Neural cell (in vitro differentiated cells): ENCODE measurements around the gene LRRC55. TPM values are rescaled to one million over a fixed set of nuclear protein-coding genes. Genes with fewer than 3 reads are reported as not detected.

Experiments used
- H2AFZ ChIP-seq: fragments of 200-600, 300-800 bp; sonication (generic), shearing (Covaris generic); 2 replicates; pipeline ENCODE4 v1.6.0; 2014; ENCODE audit warnings: low read depth, mild to moderate bottlenecking, antibody characterized with exemption, low read length, moderate library complexity
- H3F3A ChIP-seq: fragments of 200-600 bp; shearing (Covaris generic); 2 replicates; pipeline ENCODE4 v1.6.1; 2016; ENCODE audit warnings: mild to moderate bottlenecking, moderate library complexity, mixed read lengths, antibody characterized with exemption, low read length; ENCODE audit not compliant: insufficient read depth, poor library complexity, severe bottlenecking
- H3K27ac ChIP-seq: fragments of 200-600, 300-800 bp; sonication (generic), shearing (Covaris generic); 2 replicates; pipeline ENCODE4 v1.5.1; 2014; ENCODE audit warnings: mild to moderate bottlenecking, low read length, moderate library complexity
- H3K27me3 ChIP-seq: fragments of 300-800, 200-600 bp; sonication (generic), shearing (Covaris generic); 2 replicates; pipeline ENCODE4 v1.6.0; 2014; ENCODE audit warnings: mild to moderate bottlenecking, low read depth, low read length, moderate library complexity; ENCODE audit not compliant: insufficient read depth
- H3K36me3 ChIP-seq: fragments of 300-800, 200-600 bp; sonication (generic), shearing (Covaris generic); 2 replicates; pipeline ENCODE4 v1.5.1; 2014; ENCODE audit warnings: mild to moderate bottlenecking, antibody characterized with exemption, low read length, moderate library complexity; ENCODE audit not compliant: insufficient read depth
- H3K4me2 ChIP-seq: fragments of 300-800, 200-600 bp; sonication (generic), shearing (Covaris generic); 2 replicates; pipeline ENCODE4 v1.6.0; 2014; ENCODE audit warnings: mild to moderate bottlenecking, low read length
- H3K4me3 ChIP-seq: fragments of 300-800, 200-600 bp; sonication (generic), shearing (Covaris generic); 2 replicates; pipeline ENCODE4 v1.5.1; 2014; ENCODE audit warnings: mild to moderate bottlenecking, low read length, moderate library complexity
- H3K79me2 ChIP-seq: fragments of 200-600 bp; shearing (Covaris generic); replicated peaks from 2 replicates; pipeline ENCODE4 v1.6.0; 2014; ENCODE audit warnings: mild to moderate bottlenecking, low read length, moderate library complexity; ENCODE audit not compliant: insufficient read depth
- H3K9ac ChIP-seq: fragments of 300-800, 200-600 bp; sonication (generic), shearing (Covaris generic); 2 replicates; pipeline ENCODE4 v1.6.1; 2016; ENCODE audit warnings: mild to moderate bottlenecking, low read length, mixed read lengths
- H3K9me2 ChIP-seq: fragments of 200-600 bp; shearing (Covaris generic); 2 replicates; pipeline ENCODE4 v1.6.1; 2016; ENCODE audit warnings: mild to moderate bottlenecking, low read length, mixed read lengths; ENCODE audit not compliant: insufficient read depth
- H3K9me3 ChIP-seq: fragments of 200-600, 300-800 bp; sonication (generic), shearing (Covaris generic); 2 replicates; pipeline ENCODE4 v1.6.1; 2016; ENCODE audit warnings: mild to moderate bottlenecking, mixed run types, low read length, moderate library complexity, mixed read lengths
- H4K20me1 ChIP-seq: fragments of 200-600 bp; shearing (Covaris generic); 2 replicates; pipeline ENCODE4 v1.6.1; 2016; ENCODE audit warnings: mild to moderate bottlenecking, mixed run types; ENCODE audit not compliant: insufficient read depth
- EP300 ChIP-seq: fragments of 450-650 bp; conservative IDR thresholded peaks from 2 replicates; pipeline ENCODE4 v1.6.1; 2014; ENCODE audit warnings: antibody characterized with exemption, mild to moderate bottlenecking, moderate library complexity; ENCODE audit not compliant: poor library complexity, severe bottlenecking
- EZH2 ChIP-seq: fragments of 200-600, 300-800 bp; shearing (Covaris generic), sonication (generic); IDR thresholded peaks from 2 replicates; pipeline ENCODE4 v1.6.1; 2014; ENCODE audit warnings: antibody characterized with exemption, low read length, borderline replicate concordance, mild to moderate bottlenecking; ENCODE audit not compliant: insufficient read depth, poor library complexity, severe bottlenecking
- MXI1 ChIP-seq: fragments of 450-650 bp; conservative IDR thresholded peaks from 2 replicates; pipeline ENCODE4 v1.6.1; 2014; ENCODE audit warnings: antibody characterized with exemption, mild to moderate bottlenecking; ENCODE audit not compliant: poor library complexity, severe bottlenecking
- POLR2AphosphoS5 ChIP-seq: IDR thresholded peaks from 2 replicates; pipeline ENCODE4 v1.6.1; 2012
- RAD21 ChIP-seq: fragments of 450-650 bp; conservative IDR thresholded peaks from 2 replicates; pipeline ENCODE4 v1.6.1; 2014; ENCODE audit warnings: antibody characterized with exemption, mild to moderate bottlenecking, moderate library complexity
- REST ChIP-seq: IDR thresholded peaks from 2 replicates; pipeline ENCODE4 v1.6.1; 2012; ENCODE audit warnings: borderline replicate concordance
- SMC3 ChIP-seq: fragments of 450-650 bp; conservative IDR thresholded peaks from 2 replicates; pipeline ENCODE4 v1.6.1; 2014; ENCODE audit warnings: antibody characterized with exemption, mild to moderate bottlenecking, moderate library complexity; ENCODE audit not compliant: poor library complexity
- TAF1 ChIP-seq: IDR thresholded peaks from 2 replicates; pipeline ENCODE4 v1.6.1; 2012; ENCODE audit warnings: low read depth
- polyA plus RNA-seq: library from polyadenylated mRNA; depleted of rRNA; stranded (reverse); fragments of >200 nt; gene quantifications from 2 replicates; pipeline ENCODE4 v1.2.3, GENCODE V29; 2014
- TF ChIP-seq, protein P1 (sequence below): fragments of 450-650 bp; IDR thresholded peaks from 2 replicates; pipeline ENCODE4 v1.5.1; 2014; ENCODE audit warnings: antibody characterized with exemption, mild to moderate bottlenecking, moderate library complexity; ENCODE audit not compliant: poor library complexity, severe bottlenecking

Gene LRRC55
- polyA plus RNA-seq, 1 donor from 2014 or later: 2.8 TPM

- TF ChIP-seq EZH2: no peak
- TF ChIP-seq REST: no peak
- TF ChIP-seq TAF1: no peak
- no peak for TF ChIP-seq EP300
- TF ChIP-seq RAD21: no peak
- TF ChIP-seq MXI1: no peak
- TF ChIP-seq, protein P1, sequence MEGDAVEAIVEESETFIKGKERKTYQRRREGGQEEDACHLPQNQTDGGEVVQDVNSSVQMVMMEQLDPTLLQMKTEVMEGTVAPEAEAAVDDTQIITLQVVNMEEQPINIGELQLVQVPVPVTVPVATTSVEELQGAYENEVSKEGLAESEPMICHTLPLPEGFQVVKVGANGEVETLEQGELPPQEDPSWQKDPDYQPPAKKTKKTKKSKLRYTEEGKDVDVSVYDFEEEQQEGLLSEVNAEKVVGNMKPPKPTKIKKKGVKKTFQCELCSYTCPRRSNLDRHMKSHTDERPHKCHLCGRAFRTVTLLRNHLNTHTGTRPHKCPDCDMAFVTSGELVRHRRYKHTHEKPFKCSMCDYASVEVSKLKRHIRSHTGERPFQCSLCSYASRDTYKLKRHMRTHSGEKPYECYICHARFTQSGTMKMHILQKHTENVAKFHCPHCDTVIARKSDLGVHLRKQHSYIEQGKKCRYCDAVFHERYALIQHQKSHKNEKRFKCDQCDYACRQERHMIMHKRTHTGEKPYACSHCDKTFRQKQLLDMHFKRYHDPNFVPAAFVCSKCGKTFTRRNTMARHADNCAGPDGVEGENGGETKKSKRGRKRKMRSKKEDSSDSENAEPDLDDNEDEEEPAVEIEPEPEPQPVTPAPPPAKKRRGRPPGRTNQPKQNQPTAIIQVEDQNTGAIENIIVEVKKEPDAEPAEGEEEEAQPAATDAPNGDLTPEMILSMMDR: no peak
- no peak for TF ChIP-seq SMC3
- no peak for TF ChIP-seq POLR2AphosphoS5
- Histone ChIP-seq H3K9me2 (no peaks in the 10 kb centered on the region), H3K27me3 (no peaks in the 10 kb centered on the region)
Observed at GRCh38 chr11:57154739-57155138, 27.0 kb upstream of the LRRC55 start.

GRCh38 chr11:57155400-57155799, 26.4 kb upstream of the LRRC55 start:
- H3K79me2 ChIP-seq: no peaks in the 10 kb centered on the region
- no peaks in the 10 kb centered on the region for H3K36me3 ChIP-seq
- H3K9ac ChIP-seq: no peak overlapping the region
- no peak overlapping the region for H3K27ac ChIP-seq
- no peak overlapping the region for H3K4me2 ChIP-seq
- TF ChIP-seq TAF1: no peak
- no peak for TF ChIP-seq SMC3
- TF ChIP-seq, protein P1: no peak
- TF ChIP-seq MXI1: no peak
- TF ChIP-seq POLR2AphosphoS5: no peak
- no peak for TF ChIP-seq EZH2
- no peak for TF ChIP-seq EP300
- TF ChIP-seq REST: no peak
- no peak for TF ChIP-seq RAD21
- no peak overlapping the region for H2AFZ ChIP-seq
- H3K4me3 ChIP-seq: no peak overlapping the region
- no peaks in the 10 kb centered on the region for H3K9me2 ChIP-seq
- H3F3A ChIP-seq: no peaks in the 10 kb centered on the region
- no peaks in the 10 kb centered on the region for H3K27me3 ChIP-seq
- H4K20me1 ChIP-seq: no peaks in the 10 kb centered on the region
- no peaks in the 10 kb centered on the region for H3K9me3 ChIP-seq

More at GRCh38 chr11:57154739-57155138, 27.0 kb upstream of the LRRC55 start:
- Histone ChIP-seq H3K27ac (no peak overlapping the region), H4K20me1 (no peaks in the 10 kb centered on the region), H3K9ac (no peak overlapping the region), H3F3A (no peaks in the 10 kb centered on the region), H3K4me3 (no peak overlapping the region), H3K9me3 (no peaks in the 10 kb centered on the region), H3K4me2 (no peak overlapping the region), H3K36me3 (no peaks in the 10 kb centered on the region), H2AFZ (no peak overlapping the region), H3K79me2 (no peaks in the 10 kb centered on the region)
